NCI-H1694 (cell line): ENCODE results near the gene PCBP3.
"Not testable (repeated sequence)": the region's sequence is repeated elsewhere in the genome, so short reads cannot be mapped to it uniquely, and the experiment has no call there.

Source experiments
- DNase-seq: peaks from one replicate; lab custom pipeline; 2025; lab: John Stamatoyannopoulos, UW

The PCBP3 gene

GRCh38 chr21:45613396-45613795 is 30.1 kb upstream of the PCBP3 start:
- DNase-seq: no peak

GRCh38 chr21:45613881-45614280 is 29.6 kb upstream of the PCBP3 start:
- DNase-seq: no peak

GRCh38 chr21:45615145-45615711 is 28.3 kb upstream of the PCBP3 start:
- DNase-seq: no peak

- DNase-seq: no peak
Measured at GRCh38 chr21:45617021-45617921, 26.3 kb upstream of the PCBP3 start.

GRCh38 chr21:45618287-45618686 is 25.2 kb upstream of the PCBP3 start:
- no peak for DNase-seq

- DNase-seq: no peak
Measured at GRCh38 chr21:45618846-45619485, 24.6 kb upstream of the PCBP3 start.

GRCh38 chr21:45620201-45620923 is 23.2 kb upstream of the PCBP3 start:
- no peak for DNase-seq

- DNase-seq: not testable (repeated sequence)
Measured at GRCh38 chr21:45621435-45622331, 21.8 kb upstream of the PCBP3 start.

- DNase-seq: no peak
Measured at GRCh38 chr21:45622416-45623097, 21.0 kb upstream of the PCBP3 start.

GRCh38 chr21:45623436-45623835 is 20.1 kb upstream of the PCBP3 start:
- no peak for DNase-seq

GRCh38 chr21:45626127-45626526 is 17.4 kb upstream of the PCBP3 start:
- DNase-seq: not testable (repeated sequence)

- DNase-seq: no peak
Measured at GRCh38 chr21:45629046-45629981, 14.2 kb upstream of the PCBP3 start.

GRCh38 chr21:45630066-45630694 is 13.3 kb upstream of the PCBP3 start:
- no peak for DNase-seq

GRCh38 chr21:45630876-45631275 is 12.6 kb upstream of the PCBP3 start:
- no peak for DNase-seq

GRCh38 chr21:45631540-45631939 is 12.0 kb upstream of the PCBP3 start:
- no peak for DNase-seq

GRCh38 chr21:45632160-45632559 is 11.4 kb upstream of the PCBP3 start:
- no peak for DNase-seq

GRCh38 chr21:45632637-45633251 is 10.8 kb upstream of the PCBP3 start:
- DNase-seq: no peak

GRCh38 chr21:45634511-45635183 is 8.9 kb upstream of the PCBP3 start:
- DNase-seq: no peak
